ENCODE results near the gene CATSPERZ.

The CATSPERZ gene

GRCh38 chr11:64256300-64256699 is 43.9 kb upstream of the CATSPERZ start:
- peak overlapping the region; percentile 26 for H3K9ac ChIP-seq (ENCODE audit: low read length)
- no peaks in the 10 kb centered on the region for H3K9me3 ChIP-seq (ENCODE audit: control insufficient read depth, insufficient read depth, low read depth, low read length)
- no peaks in the 10 kb centered on the region for H3K27me3 ChIP-seq (ENCODE audit: control insufficient read depth, insufficient read depth, low read length)
- H3K4me1 ChIP-seq (ENCODE audit: control insufficient read depth, insufficient read depth, low read length), result peaks cover 14% of the 10 kb centered on the region
- no peak overlapping the region for H3K4me3 ChIP-seq (ENCODE audit: low read depth, low read length)
- H3K27ac ChIP-seq (ENCODE audit: low read depth, low read length), result no peak overlapping the region
- H3K36me3 ChIP-seq (ENCODE audit: control insufficient read depth, insufficient read depth, low read length), result peaks cover 61% of the 10 kb centered on the region

GRCh38 chr11:64258356-64258755 is 41.8 kb upstream of the CATSPERZ start:
- Histone ChIP-seq H3K4me3 (ENCODE audit: low read depth, low read length) (no peak overlapping the region), H3K4me1 (ENCODE audit: control insufficient read depth, insufficient read depth, low read length) (peaks cover 3% of the 10 kb centered on the region), H3K36me3 (ENCODE audit: control insufficient read depth, insufficient read depth, low read length) (peaks cover 81% of the 10 kb centered on the region), H3K9ac (ENCODE audit: low read length) (no peak overlapping the region), H3K27ac (ENCODE audit: low read depth, low read length) (no peak overlapping the region), H3K9me3 (ENCODE audit: control insufficient read depth, insufficient read depth, low read depth, low read length) (no peaks in the 10 kb centered on the region), H3K27me3 (ENCODE audit: control insufficient read depth, insufficient read depth, low read length) (no peaks in the 10 kb centered on the region)

- Histone ChIP-seq H3K4me3 (ENCODE audit: low read depth, low read length) (no peak overlapping the region), H3K36me3 (ENCODE audit: control insufficient read depth, insufficient read depth, low read length) (peaks cover 86% of the 10 kb centered on the region), H3K27me3 (ENCODE audit: control insufficient read depth, insufficient read depth, low read length) (no peaks in the 10 kb centered on the region), H3K9ac (ENCODE audit: low read length) (no peak overlapping the region), H3K27ac (ENCODE audit: low read depth, low read length) (no peak overlapping the region), H3K9me3 (ENCODE audit: control insufficient read depth, insufficient read depth, low read depth, low read length) (no peaks in the 10 kb centered on the region), H3K4me1 (ENCODE audit: control insufficient read depth, insufficient read depth, low read length) (no peaks in the 10 kb centered on the region; the same call in 1 of the 2 replicates)
These were observed 41.1 kb upstream of the CATSPERZ start for GRCh38 chr11:64258946-64259532.

GRCh38 chr11:64259533-64260067 is 40.6 kb upstream of the CATSPERZ start:
- Histone ChIP-seq H3K27me3 (ENCODE audit: control insufficient read depth, insufficient read depth, low read length) (no peaks in the 10 kb centered on the region), H3K27ac (ENCODE audit: low read depth, low read length) (no peak overlapping the region), H3K9ac (ENCODE audit: low read length) (no peak overlapping the region), H3K36me3 (ENCODE audit: control insufficient read depth, insufficient read depth, low read length) (peaks cover 86% of the 10 kb centered on the region), H3K4me3 (ENCODE audit: low read depth, low read length) (no peak overlapping the region), H3K4me1 (ENCODE audit: control insufficient read depth, insufficient read depth, low read length) (no peaks in the 10 kb centered on the region; the same call in 1 of the 2 replicates), H3K9me3 (ENCODE audit: control insufficient read depth, insufficient read depth, low read depth, low read length) (no peaks in the 10 kb centered on the region)

GRCh38 chr11:64260147-64260708 is 39.9 kb upstream of the CATSPERZ start:
- no peaks in the 10 kb centered on the region for H3K27me3 ChIP-seq (ENCODE audit: control insufficient read depth, insufficient read depth, low read length)
- no peak overlapping the region for H3K9ac ChIP-seq (ENCODE audit: low read length)
- no peak overlapping the region for H3K4me3 ChIP-seq (ENCODE audit: low read depth, low read length)
- H3K4me1 ChIP-seq (ENCODE audit: control insufficient read depth, insufficient read depth, low read length), result no peaks in the 10 kb centered on the region; the same call in 1 of the 2 replicates
- no peak overlapping the region for H3K27ac ChIP-seq (ENCODE audit: low read depth, low read length)
- peaks cover 81% of the 10 kb centered on the region for H3K36me3 ChIP-seq (ENCODE audit: control insufficient read depth, insufficient read depth, low read length)
- H3K9me3 ChIP-seq (ENCODE audit: control insufficient read depth, insufficient read depth, low read depth, low read length), result no peaks in the 10 kb centered on the region

GRCh38 chr11:64261556-64262080 is 38.5 kb upstream of the CATSPERZ start:
- no peak overlapping the region for H3K27ac ChIP-seq (ENCODE audit: low read depth, low read length)
- no peaks in the 10 kb centered on the region for H3K9me3 ChIP-seq (ENCODE audit: control insufficient read depth, insufficient read depth, low read depth, low read length)
- H3K36me3 ChIP-seq (ENCODE audit: control insufficient read depth, insufficient read depth, low read length), result peaks cover 81% of the 10 kb centered on the region
- no peaks in the 10 kb centered on the region; the same call in 1 of the 2 replicates for H3K4me1 ChIP-seq (ENCODE audit: control insufficient read depth, insufficient read depth, low read length)
- no peak overlapping the region for H3K9ac ChIP-seq (ENCODE audit: low read length)
- no peaks in the 10 kb centered on the region for H3K27me3 ChIP-seq (ENCODE audit: control insufficient read depth, insufficient read depth, low read length)
- no peak overlapping the region for H3K4me3 ChIP-seq (ENCODE audit: low read depth, low read length)

GRCh38 chr11:64262271-64263002 is 37.7 kb upstream of the CATSPERZ start:
- Histone ChIP-seq H3K27me3 (ENCODE audit: control insufficient read depth, insufficient read depth, low read length) (no peaks in the 10 kb centered on the region), H3K9ac (ENCODE audit: low read length) (no peak overlapping the region), H3K36me3 (ENCODE audit: control insufficient read depth, insufficient read depth, low read length) (peaks cover 83% of the 10 kb centered on the region), H3K27ac (ENCODE audit: low read depth, low read length) (no peak overlapping the region), H3K4me1 (ENCODE audit: control insufficient read depth, insufficient read depth, low read length) (no peaks in the 10 kb centered on the region; the same call in 1 of the 2 replicates), H3K9me3 (ENCODE audit: control insufficient read depth, insufficient read depth, low read depth, low read length) (no peaks in the 10 kb centered on the region), H3K4me3 (ENCODE audit: low read depth, low read length) (no peak overlapping the region)

- no peaks in the 10 kb centered on the region for H3K9me3 ChIP-seq (ENCODE audit: control insufficient read depth, insufficient read depth, low read depth, low read length)
- peaks cover 5% of the 10 kb centered on the region for H3K4me1 ChIP-seq (ENCODE audit: control insufficient read depth, insufficient read depth, low read length)
- no peak overlapping the region for H3K9ac ChIP-seq (ENCODE audit: low read length)
- no peak overlapping the region for H3K4me3 ChIP-seq (ENCODE audit: low read depth, low read length)
- peaks cover 79% of the 10 kb centered on the region for H3K36me3 ChIP-seq (ENCODE audit: control insufficient read depth, insufficient read depth, low read length)
- H3K27me3 ChIP-seq (ENCODE audit: control insufficient read depth, insufficient read depth, low read length), result no peaks in the 10 kb centered on the region
- no peak overlapping the region; the same call in 1 of the 2 replicates for H3K27ac ChIP-seq (ENCODE audit: low read depth, low read length)
These were observed 36.9 kb upstream of the CATSPERZ start for GRCh38 chr11:64263021-64263946.

GRCh38 chr11:64263947-64264317 is 36.2 kb upstream of the CATSPERZ start:
- no peak overlapping the region for H3K9ac ChIP-seq (ENCODE audit: low read length)
- peaks cover 11% of the 10 kb centered on the region for H3K4me1 ChIP-seq (ENCODE audit: control insufficient read depth, insufficient read depth, low read length)

GRCh38 chr11:64264371-64264852 is 35.7 kb upstream of the CATSPERZ start:
- Histone ChIP-seq H3K36me3 (ENCODE audit: control insufficient read depth, insufficient read depth, low read length) (peaks cover 69% of the 10 kb centered on the region), H3K27me3 (ENCODE audit: control insufficient read depth, insufficient read depth, low read length) (no peaks in the 10 kb centered on the region), H3K9ac (ENCODE audit: low read length) (no peak overlapping the region), H3K4me3 (ENCODE audit: low read depth, low read length) (no peak overlapping the region), H3K9me3 (ENCODE audit: control insufficient read depth, insufficient read depth, low read depth, low read length) (no peaks in the 10 kb centered on the region), H3K27ac (ENCODE audit: low read depth, low read length) (no peak overlapping the region), H3K4me1 (ENCODE audit: control insufficient read depth, insufficient read depth, low read length) (peaks cover 11% of the 10 kb centered on the region)

More at GRCh38 chr11:64263947-64264317, 36.2 kb upstream of the CATSPERZ start:
- no peaks in the 10 kb centered on the region for H3K9me3 ChIP-seq (ENCODE audit: control insufficient read depth, insufficient read depth, low read depth, low read length)
- H3K36me3 ChIP-seq (ENCODE audit: control insufficient read depth, insufficient read depth, low read length), result peaks cover 73% of the 10 kb centered on the region
- no peak overlapping the region for H3K4me3 ChIP-seq (ENCODE audit: low read depth, low read length)
- H3K27me3 ChIP-seq (ENCODE audit: control insufficient read depth, insufficient read depth, low read length), result no peaks in the 10 kb centered on the region
- H3K27ac ChIP-seq (ENCODE audit: low read depth, low read length), result no peak overlapping the region

Data from HUES6 (cell line).